HEK293T (cell line): ENCODE measurements around the gene PHLDA3.

ENCODE experiments used
- CTCF ChIA-PET: fragments of 350-600 bp; formaldehyde crosslinking; extraction: SDS; loops from one replicate; lab custom pipeline; 2021; ENCODE audit warnings: antibody characterized with exemption, inconsistent platforms; lab: Yijun Ruan, JAX
- POLR2A ChIA-PET: fragments of 350-600 bp; formaldehyde crosslinking; extraction: SDS; loops from one replicate; lab custom pipeline; 2020; ENCODE audit warnings: antibody characterized with exemption, inconsistent platforms; lab: Yijun Ruan, JAX
- DNase-seq: peaks from one replicate; pipeline ENCODE4 v3.0.0; 2012; ENCODE audit warnings: mixed read lengths; ENCODE audit errors: extremely low spot score
- ARNT ChIP-seq: fragments of 450-650 bp; IDR thresholded peaks from 2 replicates; pipeline ENCODE4 v1.6.1; 2017; ENCODE audit warnings: mild to moderate bottlenecking
- BHLHE40 ChIP-seq: fragments of 450-650 bp; IDR thresholded peaks from 2 replicates; pipeline ENCODE4 v1.6.1; 2016; ENCODE audit warnings: mild to moderate bottlenecking, moderate library complexity, borderline replicate concordance
- CTBP1 ChIP-seq: fragments of 450-650 bp; IDR thresholded peaks from 2 replicates; pipeline ENCODE4 v1.6.1; 2016; ENCODE audit warnings: borderline replicate concordance
- ELF4 ChIP-seq: fragments of 450-650 bp; IDR thresholded peaks from 2 replicates; pipeline ENCODE4 v1.6.1; 2017; ENCODE audit warnings: antibody characterized with exemption
- FOXA1 ChIP-seq: fragments of 450-650 bp; IDR thresholded peaks from 2 replicates; pipeline ENCODE4 v1.6.1; 2016; ENCODE audit warnings: mild to moderate bottlenecking
- FOXK2 ChIP-seq: fragments of 450-650 bp; IDR thresholded peaks from 2 replicates; pipeline ENCODE4 v1.6.1; 2016; ENCODE audit warnings: mild to moderate bottlenecking
- FOXM1 ChIP-seq: fragments of 450-650 bp; IDR thresholded peaks from 2 replicates; pipeline ENCODE4 v1.6.1; 2017; ENCODE audit warnings: mild to moderate bottlenecking, borderline replicate concordance
- HDGF ChIP-seq: fragments of 450-650 bp; IDR thresholded peaks from 2 replicates; pipeline ENCODE4 v1.6.1; 2017; ENCODE audit warnings: antibody characterized with exemption, borderline replicate concordance
- L3MBTL2 ChIP-seq: fragments of 450-650 bp; conservative IDR thresholded peaks from 2 replicates; pipeline ENCODE4 v1.6.1; 2016; ENCODE audit warnings: mild to moderate bottlenecking
- LEF1 ChIP-seq: fragments of 450-650 bp; IDR thresholded peaks from 2 replicates; pipeline ENCODE4 v1.6.1; 2017; ENCODE audit warnings: mild to moderate bottlenecking, borderline replicate concordance
- NFRKB ChIP-seq: fragments of 450-650 bp; IDR thresholded peaks from 2 replicates; pipeline ENCODE4 v1.6.1; 2016; ENCODE audit warnings: mild to moderate bottlenecking, moderate library complexity
- SP1 ChIP-seq: fragments of 450-650 bp; IDR thresholded peaks from 2 replicates; pipeline ENCODE4 v1.6.1; 2017
- SUZ12 ChIP-seq: fragments of 450-650 bp; IDR thresholded peaks from 2 replicates; pipeline ENCODE4 v1.6.1; 2016; ENCODE audit warnings: mild to moderate bottlenecking
- TARDBP ChIP-seq: fragments of 450-650 bp; IDR thresholded peaks from 2 replicates; pipeline ENCODE4 v1.6.1; 2016
- ZNF384 ChIP-seq: fragments of 450-650 bp; IDR thresholded peaks from 2 replicates; pipeline ENCODE4 v1.6.1; 2016
- TF ChIP-seq, protein P1 (sequence below): fragments of 450-650 bp; IDR thresholded peaks from 2 replicates; pipeline ENCODE4 v1.6.1; 2016

The PHLDA3 gene

DNA sequence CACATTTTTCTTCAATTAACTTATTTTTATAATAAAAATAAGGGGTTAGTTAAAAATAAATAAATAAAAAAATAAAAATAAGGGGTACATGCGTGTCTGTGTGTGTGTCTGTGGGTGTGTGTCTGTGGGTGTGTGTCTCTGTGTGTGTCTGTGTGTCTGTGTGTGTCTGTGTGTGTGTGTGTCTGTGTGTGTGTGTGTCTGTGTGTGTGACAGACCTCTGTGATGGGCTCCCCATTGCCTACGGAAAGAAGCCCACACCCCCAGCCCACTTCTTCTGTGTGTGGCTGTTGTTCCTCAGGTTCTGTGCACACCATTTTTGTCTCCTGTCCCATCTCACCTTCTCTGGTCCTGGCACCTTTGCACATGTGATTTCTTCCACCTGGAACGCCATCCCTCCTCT is 9.9 kb downstream of the PHLDA3 start:
- ChIA-PET CTCF (interaction anchor here (0.6 to 3.0 kb wide), 2 partner anchors 11 to 24 kb away, joined by 3 to 10 read pairs; no protein-coding TSS in a partner anchor), POLR2A (no interaction called here)
- TF ChIP-seq FOXK2 (no peak), L3MBTL2 (no peak), HDGF (no peak), FOXM1 (no peak), ELF4 (no peak), CTBP1 (no peak), NFRKB (no peak), ARNT (no peak), LEF1 (no peak), FOXA1 (no peak), TARDBP (no peak), SP1 (no peak), SUZ12 (no peak), ZNF384 (no peak)
- TF ChIP-seq, protein P1, sequence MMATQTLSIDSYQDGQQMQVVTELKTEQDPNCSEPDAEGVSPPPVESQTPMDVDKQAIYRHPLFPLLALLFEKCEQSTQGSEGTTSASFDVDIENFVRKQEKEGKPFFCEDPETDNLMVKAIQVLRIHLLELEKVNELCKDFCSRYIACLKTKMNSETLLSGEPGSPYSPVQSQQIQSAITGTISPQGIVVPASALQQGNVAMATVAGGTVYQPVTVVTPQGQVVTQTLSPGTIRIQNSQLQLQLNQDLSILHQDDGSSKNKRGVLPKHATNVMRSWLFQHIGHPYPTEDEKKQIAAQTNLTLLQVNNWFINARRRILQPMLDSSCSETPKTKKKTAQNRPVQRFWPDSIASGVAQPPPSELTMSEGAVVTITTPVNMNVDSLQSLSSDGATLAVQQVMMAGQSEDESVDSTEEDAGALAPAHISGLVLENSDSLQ, result no peak
- DNase-seq, result no peak

DNA sequence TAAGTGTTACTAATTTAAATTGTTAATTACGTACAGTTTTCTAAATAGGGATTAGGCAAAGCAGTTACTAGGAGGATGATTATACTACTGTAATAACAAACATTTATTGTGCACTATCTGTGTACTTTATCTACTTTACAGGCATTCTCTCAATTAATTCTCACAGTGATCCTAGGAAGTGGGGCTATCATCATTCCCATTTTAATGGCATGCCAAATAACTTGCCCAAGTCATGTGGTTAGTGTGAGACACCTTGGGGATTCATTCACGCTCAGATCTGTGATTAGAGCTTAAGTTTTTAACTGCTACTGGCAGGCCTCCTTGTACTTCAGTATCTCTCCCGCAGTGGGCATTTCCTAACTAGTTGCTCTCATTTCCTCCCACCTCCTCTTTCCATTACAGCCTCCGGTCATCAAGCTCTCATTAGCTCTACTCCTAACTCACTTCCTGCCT is 11.5 kb downstream of the PHLDA3 start:
- CTCF ChIA-PET, result interaction anchor here (1.0 to 2.6 kb wide), 2 partner anchors 10 to 24 kb away, joined by 3 to 11 read pairs; no protein-coding TSS in a partner anchor
- POLR2A ChIA-PET, result interaction anchor here (1.1 kb wide), 1 partner anchor 23 kb away, joined by 4 read pairs; no protein-coding TSS in a partner anchor

DNA sequence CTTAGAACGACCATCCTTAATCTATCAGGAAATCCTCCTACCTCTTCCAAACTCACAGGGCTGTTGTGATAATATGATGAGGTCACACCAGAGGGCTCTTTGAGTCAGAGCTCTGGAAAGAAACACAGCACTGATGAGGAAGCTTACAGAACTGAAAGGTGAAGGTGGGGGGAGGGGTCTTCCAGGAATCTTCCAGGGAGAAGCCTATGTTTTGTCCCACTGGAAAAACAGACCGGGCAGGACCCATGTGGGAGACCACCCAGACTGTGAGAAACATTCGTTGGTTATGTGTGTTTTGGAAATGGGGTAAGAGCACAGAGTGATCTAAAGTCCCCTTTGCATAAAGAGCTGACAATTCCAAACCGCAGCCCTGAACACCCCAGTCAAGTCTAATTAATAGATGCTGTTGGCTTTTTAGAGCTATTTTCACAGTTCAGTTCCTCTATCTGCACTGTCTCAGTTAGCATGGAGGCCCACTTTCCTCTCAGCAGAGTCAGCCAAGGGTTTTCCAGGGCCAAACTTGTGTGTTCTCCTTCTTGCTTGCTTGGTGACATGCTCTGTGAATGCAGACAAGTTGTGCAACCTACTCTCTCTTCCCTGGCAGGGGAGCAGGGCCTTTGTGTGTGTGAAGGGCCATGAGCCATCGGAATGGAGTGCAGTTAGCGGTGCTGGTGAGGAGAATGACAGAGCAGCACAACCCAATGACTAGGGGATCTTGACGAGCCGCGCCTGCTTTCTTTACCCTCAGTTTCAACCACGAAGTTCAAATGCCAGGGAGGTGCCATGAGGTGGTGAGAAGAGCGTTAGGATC is 12.3 kb downstream of the PHLDA3 start:
- ChIA-PET POLR2A (interaction anchor here (1.1 kb wide), 1 partner anchor 23 kb away, joined by 4 read pairs; no protein-coding TSS in a partner anchor), CTCF (interaction anchor here (1.0 to 2.6 kb wide), 2 partner anchors 9 to 25 kb away, joined by 3 to 11 read pairs; no protein-coding TSS in a partner anchor)
- TF ChIP-seq LEF1 (no peak), FOXK2 (no peak), TARDBP (no peak), SP1 (no peak), L3MBTL2 (no peak), HDGF (no peak), NFRKB (no peak), ELF4 (no peak), SUZ12 (no peak), CTBP1 (no peak), FOXA1 (no peak), BHLHE40 (no peak), ZNF384 (no peak), ARNT (no peak), FOXM1 (no peak)
- TF ChIP-seq, protein P1, result no peak
- DNase-seq, result no peak

More for the DNA sequence above, 11.5 kb downstream of the PHLDA3 start:
- no peak for TF ChIP-seq NFRKB
- no peak for TF ChIP-seq ZNF384
- TF ChIP-seq ARNT, result no peak
- TF ChIP-seq, protein P1, result no peak
- no peak for TF ChIP-seq FOXK2
- TF ChIP-seq LEF1, result no peak
- no peak for TF ChIP-seq SUZ12
- no peak for DNase-seq

DNA sequence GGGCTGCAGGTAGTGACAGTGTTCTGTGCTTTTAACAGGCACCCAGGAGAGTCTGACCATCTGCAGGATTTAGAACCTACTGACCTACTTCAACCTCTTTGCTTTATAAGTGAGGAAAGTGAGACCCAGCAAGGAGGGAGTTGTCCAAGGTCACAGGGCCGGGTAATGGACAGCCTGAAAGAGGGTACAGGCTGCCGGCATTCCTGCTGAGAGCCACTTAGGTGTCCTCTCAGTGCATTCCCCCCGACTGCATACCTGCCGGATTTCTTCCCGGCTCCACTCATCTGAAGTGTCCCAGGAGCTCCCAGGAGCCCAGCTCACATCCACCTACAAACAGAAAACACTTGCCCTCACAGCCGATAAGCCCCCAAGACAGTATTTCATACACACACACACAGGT is 13.9 kb downstream of the PHLDA3 start:
- TF ChIP-seq FOXK2 (no peak), LEF1 (no peak), SUZ12 (no peak), SP1 (no peak), ARNT (no peak), FOXA1 (no peak), BHLHE40 (no peak), NFRKB (no peak), TARDBP (no peak), CTBP1 (no peak), FOXM1 (no peak), ELF4 (no peak), ZNF384 (no peak)
- TF ChIP-seq, protein P1, result no peak
- CTCF ChIA-PET, result interaction anchor here (0.7 to 1.2 kb wide), 2 partner anchors 19 to 46 kb away, joined by 3 read pairs; no protein-coding TSS in a partner anchor
- POLR2A ChIA-PET, result no interaction called here
- no peak for DNase-seq

DNA sequence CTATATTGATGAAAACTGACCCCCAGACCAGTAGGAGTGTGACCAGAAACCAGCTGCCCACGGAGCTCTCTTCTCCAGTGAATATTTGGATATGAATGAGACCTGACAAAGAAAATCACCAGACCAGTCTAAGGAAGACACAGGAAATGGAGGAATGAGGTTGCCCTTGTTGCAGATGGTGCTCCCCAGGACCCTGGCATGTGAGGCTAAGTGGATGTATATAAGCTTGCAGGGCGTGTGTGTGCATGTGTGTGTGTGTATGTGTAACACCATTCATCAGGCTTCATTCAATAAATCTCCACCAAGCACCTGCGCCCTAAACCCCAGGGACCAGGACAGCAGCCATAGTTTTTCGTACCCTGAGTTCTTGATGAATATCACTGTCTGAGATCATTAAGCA is 14.4 kb downstream of the PHLDA3 start:
- no peak for DNase-seq
- CTCF ChIA-PET, result no interaction called here
- POLR2A ChIA-PET, result no interaction called here

More for the DNA sequence above, 14.4 kb downstream of the PHLDA3 start:
- TF ChIP-seq CTBP1 (no peak), NFRKB (no peak), FOXM1 (no peak), SUZ12 (no peak), LEF1 (no peak), L3MBTL2 (no peak), ARNT (no peak), SP1 (no peak), FOXK2 (no peak), BHLHE40 (no peak), FOXA1 (no peak), ZNF384 (no peak), HDGF (no peak), TARDBP (no peak)
- TF ChIP-seq, protein P1, result no peak
